Adrenal gland (tissue), 5 donors: ENCODE data around the gene SYT1.

Experiments used
- CTCF ChIP-seq, 6 experiments: fragments of 450-650 bp in 4 of 6; fragments of 200-600 bp in 2 of 6; sonication (generic) in 1 of 6; IDR thresholded peaks; 1 replicate in 5 of 6; 2 replicates in 1 of 6; pipeline versions ENCODE4 v1.5.1 to v1.8.0; 2016 to 2021; ENCODE audit warnings: antibody characterized with exemption in 6 of 6, mild to moderate bottlenecking in 2 of 6, moderate library complexity in 1 of 6
- POLR2A ChIP-seq, 2 donors: fragments of 450-650 bp; IDR thresholded peaks; one replicate each; pipeline ENCODE4 v1.6.1; 2017; ENCODE audit warnings: antibody characterized with exemption in 2 of 2, mild to moderate bottlenecking in 2 of 2, moderate library complexity in 1 of 2
- donor health status: DM: no; HTN: no; CAD: no.

- TF ChIP-seq CTCF (IDR thresholded peaks at IDR 0.05) (no peak), POLR2A (IDR thresholded peaks at IDR 0.05) (no peak)
Measured at GRCh38 chr12:78865516-78865915, 942 bp downstream of the SYT1 start.
